ENCODE results near the gene HAUS3.

- no peak for TF ChIP-seq CTCF (conservative IDR thresholded peaks at IDR 0.05; ENCODE audit: low read length)
- TF ChIP-seq EZH2phosphoT487 (IDR thresholded peaks at IDR 0.05; ENCODE audit: borderline replicate concordance, low read depth, low read length): no peak
Observed at GRCh38 chr4:2260344-2261109, 18.6 kb upstream of the HAUS3 start.

All from OCI-LY7 (cell line).